HEK293T (cell line): ENCODE results near the gene BRD4.
A peak's percentile ranks its signal among the peaks of the same experiment; 100 is the strongest.

Experiments used
- CTCF ChIA-PET: fragments of 350-600 bp; formaldehyde crosslinking; extraction: SDS; loops from one replicate; lab custom pipeline; 2021; ENCODE audit warnings: antibody characterized with exemption, inconsistent platforms; lab: Yijun Ruan, JAX
- POLR2A ChIA-PET: fragments of 350-600 bp; formaldehyde crosslinking; extraction: SDS; loops from one replicate; lab custom pipeline; 2020; ENCODE audit warnings: antibody characterized with exemption, inconsistent platforms; lab: Yijun Ruan, JAX
- DNase-seq: peaks from one replicate; pipeline ENCODE4 v3.0.0; 2012; ENCODE audit warnings: mixed read lengths; ENCODE audit errors: extremely low spot score
- ARNT ChIP-seq: fragments of 450-650 bp; IDR thresholded peaks from 2 replicates; pipeline ENCODE4 v1.6.1; 2017; ENCODE audit warnings: mild to moderate bottlenecking
- BHLHE40 ChIP-seq: fragments of 450-650 bp; IDR thresholded peaks from 2 replicates; pipeline ENCODE4 v1.6.1; 2016; ENCODE audit warnings: mild to moderate bottlenecking, moderate library complexity, borderline replicate concordance
- CTBP1 ChIP-seq: fragments of 450-650 bp; IDR thresholded peaks from 2 replicates; pipeline ENCODE4 v1.6.1; 2016; ENCODE audit warnings: borderline replicate concordance
- ELF4 ChIP-seq: fragments of 450-650 bp; IDR thresholded peaks from 2 replicates; pipeline ENCODE4 v1.6.1; 2017; ENCODE audit warnings: antibody characterized with exemption
- FOXA1 ChIP-seq: fragments of 450-650 bp; IDR thresholded peaks from 2 replicates; pipeline ENCODE4 v1.6.1; 2016; ENCODE audit warnings: mild to moderate bottlenecking
- FOXK2 ChIP-seq: fragments of 450-650 bp; IDR thresholded peaks from 2 replicates; pipeline ENCODE4 v1.6.1; 2016; ENCODE audit warnings: mild to moderate bottlenecking
- FOXM1 ChIP-seq: fragments of 450-650 bp; IDR thresholded peaks from 2 replicates; pipeline ENCODE4 v1.6.1; 2017; ENCODE audit warnings: mild to moderate bottlenecking, borderline replicate concordance
- HDGF ChIP-seq: fragments of 450-650 bp; IDR thresholded peaks from 2 replicates; pipeline ENCODE4 v1.6.1; 2017; ENCODE audit warnings: antibody characterized with exemption, borderline replicate concordance
- L3MBTL2 ChIP-seq: fragments of 450-650 bp; conservative IDR thresholded peaks from 2 replicates; pipeline ENCODE4 v1.6.1; 2016; ENCODE audit warnings: mild to moderate bottlenecking
- LEF1 ChIP-seq: fragments of 450-650 bp; IDR thresholded peaks from 2 replicates; pipeline ENCODE4 v1.6.1; 2017; ENCODE audit warnings: mild to moderate bottlenecking, borderline replicate concordance
- NFRKB ChIP-seq: fragments of 450-650 bp; IDR thresholded peaks from 2 replicates; pipeline ENCODE4 v1.6.1; 2016; ENCODE audit warnings: mild to moderate bottlenecking, moderate library complexity
- PKNOX1 ChIP-seq: fragments of 450-650 bp; IDR thresholded peaks from 2 replicates; pipeline ENCODE4 v1.6.1; 2016
- SP1 ChIP-seq: fragments of 450-650 bp; IDR thresholded peaks from 2 replicates; pipeline ENCODE4 v1.6.1; 2017
- SUZ12 ChIP-seq: fragments of 450-650 bp; IDR thresholded peaks from 2 replicates; pipeline ENCODE4 v1.6.1; 2016; ENCODE audit warnings: mild to moderate bottlenecking
- TARDBP ChIP-seq: fragments of 450-650 bp; IDR thresholded peaks from 2 replicates; pipeline ENCODE4 v1.6.1; 2016
- ZNF384 ChIP-seq: fragments of 450-650 bp; IDR thresholded peaks from 2 replicates; pipeline ENCODE4 v1.6.1; 2016

BRD4 gene

GRCh38 chr19:15195371-15196334, 136.7 kb downstream of the BRD4 start:
- TF ChIP-seq LEF1 = no peak
- no peak for TF ChIP-seq ZNF384
- no peak for TF ChIP-seq SP1
- TF ChIP-seq L3MBTL2 = no peak
- TF ChIP-seq FOXA1 = no peak
- TF ChIP-seq ELF4 = no peak
- TF ChIP-seq PKNOX1 = no peak
- TF ChIP-seq SUZ12 = no peak
- no peak for TF ChIP-seq FOXK2
- TF ChIP-seq CTBP1 = no peak
- TF ChIP-seq TARDBP = no peak
- no peak for TF ChIP-seq BHLHE40
- TF ChIP-seq HDGF = no peak
- no peak for TF ChIP-seq FOXM1
- TF ChIP-seq NFRKB = no peak
- peak; percentile 67 for DNase-seq
- ChIA-PET POLR2A (no interaction called here), CTCF (interaction anchor here (0.5 to 1.6 kb wide), 4 partner anchors 9 to 594 kb away, joined by 3 to 4 read pairs (median 4); no protein-coding TSS in a partner anchor)

- ChIA-PET POLR2A (no interaction called here), CTCF (interaction anchor here (0.5 to 1.6 kb wide), 4 partner anchors 8 to 594 kb away, joined by 3 to 4 read pairs (median 4); no protein-coding TSS in a partner anchor)
- TF ChIP-seq FOXA1 (no peak), FOXK2 (no peak), CTBP1 (no peak)
- DNase-seq = no peak
Measured at GRCh38 chr19:15194938-15195337, 137.4 kb downstream of the BRD4 start.

GRCh38 chr19:15191982-15192381, 140.4 kb downstream of the BRD4 start:
- no peak for DNase-seq
- no peak for TF ChIP-seq FOXM1
- no peak for TF ChIP-seq FOXA1
- TF ChIP-seq CTBP1 = no peak
- no peak for TF ChIP-seq BHLHE40
- no peak for TF ChIP-seq SUZ12
- TF ChIP-seq FOXK2 = no peak
- no peak for TF ChIP-seq SP1
- no peak for TF ChIP-seq HDGF
- no peak for TF ChIP-seq L3MBTL2
- TF ChIP-seq ELF4 = no peak
- no peak for TF ChIP-seq NFRKB
- CTCF ChIA-PET = no interaction called here
- POLR2A ChIA-PET = no interaction called here

- ChIA-PET CTCF (no interaction called here), POLR2A (no interaction called here)
- TF ChIP-seq FOXA1 (no peak), ELF4 (no peak), HDGF (no peak), SUZ12 (no peak), ARNT (no peak), TARDBP (no peak), PKNOX1 (no peak), FOXM1 (no peak), ZNF384 (no peak), NFRKB (no peak), CTBP1 (no peak), L3MBTL2 (no peak), FOXK2 (no peak)
- no peak for DNase-seq
Measured at GRCh38 chr19:15191514-15191913, 140.8 kb downstream of the BRD4 start.

- ChIA-PET POLR2A (no interaction called here), CTCF (no interaction called here)
- TF ChIP-seq CTBP1 (no peak), SUZ12 (no peak), ZNF384 (no peak), FOXK2 (no peak), HDGF (no peak), LEF1 (no peak), L3MBTL2 (no peak), BHLHE40 (no peak), FOXM1 (no peak), SP1 (no peak), PKNOX1 (no peak), ARNT (no peak), ELF4 (no peak), TARDBP (no peak), NFRKB (no peak)
- DNase-seq = no peak
Measured at GRCh38 chr19:15188851-15189250, 143.5 kb downstream of the BRD4 start.
